ENCODE results near the gene TIMM10.

TIMM10 gene

GRCh38 chr11:57530596-57531507 is at the start of gene TIMM10:
TIMM10 (minus strand) TSS chr11:57530754; CDS start chr11:57530189, 565 bp downstream.
- peak; percentile 99 for DNase-seq

- no peak for DNase-seq
These were observed 43.5 kb upstream of the TIMM10 start for GRCh38 chr11:57574061-57574460.

- no peak for DNase-seq
These were observed 41.1 kb upstream of the TIMM10 start for GRCh38 chr11:57571606-57572005.

GRCh38 chr11:57568330-57568766 is 37.8 kb upstream of the TIMM10 start:
- peak in 1 of 2 experiments; percentile 37 for DNase-seq

GRCh38 chr11:57567515-57568329 is 37.2 kb upstream of the TIMM10 start, which contains the start of gene UBE2L6:
UBE2L6 (minus strand) TSS chr11:57567672; CDS start chr11:57567611, 61 bp downstream.
- peak; percentile 67 to 93 for DNase-seq

GRCh38 chr11:57566905-57567514 is 36.5 kb upstream of the TIMM10 start:
- DNase-seq: peak in 1 of 2 experiments; percentile 72

- DNase-seq: no peak
These were observed 35.7 kb upstream of the TIMM10 start for GRCh38 chr11:57566005-57566904.

GRCh38 chr11:57562596-57562995 is 32.0 kb upstream of the TIMM10 start:
- DNase-seq: no peak

GRCh38 chr11:57560146-57560545 is 29.6 kb upstream of the TIMM10 start:
- DNase-seq: no peak

- no peak for DNase-seq
These were observed 25.5 kb upstream of the TIMM10 start for GRCh38 chr11:57556041-57556440.

GRCh38 chr11:57555393-57555792 is 24.8 kb upstream of the TIMM10 start:
- no peak for DNase-seq

- no peak for DNase-seq
These were observed 21.9 kb upstream of the TIMM10 start for GRCh38 chr11:57552479-57552878.

- DNase-seq: no peak
These were observed 21.4 kb upstream of the TIMM10 start for GRCh38 chr11:57551941-57552340.

GRCh38 chr11:57549983-57550382 is 19.4 kb upstream of the TIMM10 start:
- no peak for DNase-seq

- DNase-seq: no peak
These were observed 17.4 kb upstream of the TIMM10 start for GRCh38 chr11:57547854-57548377.

- DNase-seq: peak in 1 of 2 experiments; percentile 15
These were observed 16.4 kb upstream of the TIMM10 start for GRCh38 chr11:57546869-57547475.

GRCh38 chr11:57546451-57546850 is 15.9 kb upstream of the TIMM10 start:
- no peak for DNase-seq

- DNase-seq: no peak
These were observed 15.3 kb upstream of the TIMM10 start for GRCh38 chr11:57545883-57546282.

- no peak for DNase-seq
These were observed 14.0 kb upstream of the TIMM10 start for GRCh38 chr11:57544566-57544965.

GRCh38 chr11:57543593-57543992 is 13.0 kb upstream of the TIMM10 start:
- no peak for DNase-seq

- no peak for DNase-seq
These were observed 12.0 kb upstream of the TIMM10 start for GRCh38 chr11:57542582-57542981.
